Tibial artery (tissue), 4 donors: ENCODE measurements around the gene KCNK3.

ENCODE experiments used
- DNase-seq, 2 donors: peaks; one replicate each; pipeline ENCODE4 v3.0.0-alpha.2; 2019
- H3K27ac ChIP-seq, 2 donors: fragments of 200-600 bp; sonication (generic) in 1 of 2; 1 replicate in 1 of 2; 2 replicates in 1 of 2; pipeline ENCODE4 v1.5.1; 2018 to 2019; ENCODE audit warnings: mild to moderate bottlenecking in 1 of 2
- H3K27me3 ChIP-seq, 2 donors: fragments of 200-600 bp; sonication (generic) in 1 of 2; one replicate each; pipeline versions ENCODE4 v1.5.1 to v1.6.0; 2016 to 2019
- H3K36me3 ChIP-seq, 3 donors: fragments of 200-600 bp; sonication (generic) in 2 of 3; one replicate each; pipeline ENCODE4 v1.5.1; 2016 to 2019; ENCODE audit warnings: mild to moderate bottlenecking in 2 of 3
- H3K4me1 ChIP-seq, 4 donors: fragments of 200-600 bp; sonication (generic) in 2 of 4; 1 replicate in 3 of 4; 2 replicates in 1 of 4; pipeline ENCODE4 v1.5.1; 2016 to 2019
- H3K4me3 ChIP-seq, 2 donors: fragments of 200-600 bp; sonication (generic) in 1 of 2; 1 replicate in 1 of 2; 2 replicates in 1 of 2; pipeline ENCODE4 v1.5.1; 2018 to 2019; ENCODE audit warnings: mild to moderate bottlenecking in 2 of 2
- H3K9me3 ChIP-seq, 3 donors: fragments of 200-600 bp; sonication (generic) in 1 of 3; one replicate each; pipeline ENCODE4 v1.5.1; 2016 to 2019
- intact Hi-C: fragments of 100-400 bp; cut with DNase I; formaldehyde crosslinking; loops from one replicate; pipeline ENCODE4 v1.15.0; 2023; ENCODE audit warnings: low total_unique reads
- TF ChIP-seq, protein P1 (sequence below), 2 experiments: fragments of 200-600 bp in 1 of 2; fragments of 450-650 bp in 1 of 2; IDR thresholded peaks; one replicate each; pipeline ENCODE4 v1.5.1; 2017 to 2019; ENCODE audit warnings: antibody characterized with exemption in 2 of 2, mild to moderate bottlenecking in 1 of 2, moderate library complexity in 1 of 2

The KCNK3 gene

DNA sequence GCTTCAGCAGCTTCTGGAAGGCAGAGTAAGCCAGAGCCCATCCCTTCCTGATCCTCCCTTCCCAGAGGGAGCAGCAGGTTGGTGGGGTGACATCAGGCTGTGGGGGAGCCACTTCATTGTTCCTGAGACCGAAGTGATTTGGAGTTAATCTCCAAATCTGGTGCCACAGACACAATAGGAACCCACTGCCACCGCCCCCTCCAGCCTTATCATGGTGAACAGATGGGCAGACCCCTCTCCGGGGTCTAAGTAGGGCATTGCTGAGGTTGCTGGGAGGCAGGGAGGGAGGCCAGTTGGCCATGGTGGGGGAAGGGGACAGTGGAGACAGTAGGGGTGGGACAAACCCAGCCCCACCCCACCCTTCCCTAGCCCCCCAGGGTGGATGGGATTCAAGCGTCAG, 46.0 kb downstream of the KCNK3 start:
- Histone ChIP-seq H3K4me1 (no peaks in the 10 kb centered on the region), H3K4me3 (no peak overlapping the region), H3K27ac (no peak overlapping the region), H3K27me3 (no peaks in the 10 kb centered on the region), H3K36me3 (no peaks in the 10 kb centered on the region), H3K9me3 (no peaks in the 10 kb centered on the region)
- no peak for DNase-seq
- TF ChIP-seq, protein P1, sequence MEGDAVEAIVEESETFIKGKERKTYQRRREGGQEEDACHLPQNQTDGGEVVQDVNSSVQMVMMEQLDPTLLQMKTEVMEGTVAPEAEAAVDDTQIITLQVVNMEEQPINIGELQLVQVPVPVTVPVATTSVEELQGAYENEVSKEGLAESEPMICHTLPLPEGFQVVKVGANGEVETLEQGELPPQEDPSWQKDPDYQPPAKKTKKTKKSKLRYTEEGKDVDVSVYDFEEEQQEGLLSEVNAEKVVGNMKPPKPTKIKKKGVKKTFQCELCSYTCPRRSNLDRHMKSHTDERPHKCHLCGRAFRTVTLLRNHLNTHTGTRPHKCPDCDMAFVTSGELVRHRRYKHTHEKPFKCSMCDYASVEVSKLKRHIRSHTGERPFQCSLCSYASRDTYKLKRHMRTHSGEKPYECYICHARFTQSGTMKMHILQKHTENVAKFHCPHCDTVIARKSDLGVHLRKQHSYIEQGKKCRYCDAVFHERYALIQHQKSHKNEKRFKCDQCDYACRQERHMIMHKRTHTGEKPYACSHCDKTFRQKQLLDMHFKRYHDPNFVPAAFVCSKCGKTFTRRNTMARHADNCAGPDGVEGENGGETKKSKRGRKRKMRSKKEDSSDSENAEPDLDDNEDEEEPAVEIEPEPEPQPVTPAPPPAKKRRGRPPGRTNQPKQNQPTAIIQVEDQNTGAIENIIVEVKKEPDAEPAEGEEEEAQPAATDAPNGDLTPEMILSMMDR (IDR thresholded peaks at IDR 0.05), result no peak
- intact Hi-C loops, result no loop called here

DNA sequence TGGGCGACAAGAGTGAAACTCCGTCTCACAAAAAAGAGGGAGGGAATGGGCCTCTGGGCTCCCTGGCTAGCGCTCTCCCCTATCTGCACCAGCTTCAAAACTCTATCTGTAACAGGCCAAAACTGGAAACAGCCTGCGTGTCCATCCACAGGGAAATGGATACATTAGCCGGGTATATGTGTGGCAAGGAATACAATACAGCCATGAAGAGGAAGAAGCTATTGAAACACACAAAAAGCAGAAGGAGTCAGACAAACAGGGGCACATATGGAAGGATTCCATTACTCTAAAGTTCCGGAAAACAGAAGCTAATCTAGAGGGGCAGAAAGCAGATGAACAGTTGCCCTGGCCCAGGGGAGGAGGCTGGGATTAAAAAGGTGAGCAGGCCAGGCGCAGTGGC, 47.0 kb downstream of the KCNK3 start:
- TF ChIP-seq, protein P1 (IDR thresholded peaks at IDR 0.05), result no peak
- no peaks in the 10 kb centered on the region for H3K9me3 ChIP-seq
- no peak for DNase-seq
- intact Hi-C loops, result no loop called here
- no peaks in the 10 kb centered on the region for H3K27me3 ChIP-seq
- no peak overlapping the region for H3K27ac ChIP-seq
- H3K36me3 ChIP-seq, result no peaks in the 10 kb centered on the region
- no peak overlapping the region for H3K4me3 ChIP-seq
- H3K4me1 ChIP-seq, result no peaks in the 10 kb centered on the region

DNA sequence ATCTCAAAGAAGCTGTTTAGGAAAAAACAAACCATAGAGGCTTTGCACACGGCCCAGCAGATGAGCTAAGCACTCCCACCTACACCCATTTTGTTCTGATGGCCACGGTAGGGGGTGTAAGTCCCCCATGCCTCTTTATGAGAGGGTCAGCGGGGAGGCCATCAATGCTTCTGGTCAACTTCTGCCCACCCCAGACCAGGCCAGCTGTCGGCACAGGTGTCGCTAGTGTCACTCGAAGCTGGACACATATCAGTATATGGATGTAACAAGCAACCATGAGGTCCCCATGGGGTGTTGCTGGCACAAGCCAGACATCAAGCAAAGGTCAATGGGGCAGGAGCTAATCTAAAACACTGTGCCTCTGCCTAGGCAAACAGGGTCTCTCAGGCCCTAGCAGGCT, 47.8 kb downstream of the KCNK3 start:
- intact Hi-C loops, result loop anchor here (5.0 kb wide), 1 partner anchor 53 kb away; no protein-coding TSS in a partner anchor

DNA sequence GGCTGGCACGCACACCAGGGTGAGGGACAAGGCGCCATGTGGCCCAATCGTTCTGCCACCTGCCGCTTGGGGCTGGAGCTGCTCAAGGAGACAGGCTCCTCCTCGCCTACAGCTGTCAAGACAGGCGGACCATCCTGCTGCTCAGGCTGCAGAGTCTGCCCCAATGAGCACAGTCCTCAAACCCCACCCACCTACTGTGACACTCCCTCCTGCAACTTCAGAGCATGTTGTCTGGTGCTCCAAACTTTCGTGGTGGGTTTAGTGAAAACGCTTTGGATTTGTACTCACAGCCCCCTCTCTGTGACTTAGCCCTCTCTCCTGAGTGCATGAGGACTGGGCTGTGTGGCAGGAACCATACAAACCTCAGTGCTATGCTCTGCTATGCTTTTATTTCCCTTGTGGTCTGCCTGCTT, 48.4 kb downstream of the KCNK3 start:
- TF ChIP-seq, protein P1 (IDR thresholded peaks at IDR 0.05), result no peak
- no peaks in the 10 kb centered on the region for H3K27me3 ChIP-seq
- no peaks in the 10 kb centered on the region for H3K9me3 ChIP-seq
- DNase-seq, result no peak
- intact Hi-C loops, result loop anchor here (5.0 kb wide), 1 partner anchor 54 kb away; no protein-coding TSS in a partner anchor
- H3K27ac ChIP-seq, result no peak overlapping the region
- no peak overlapping the region for H3K4me3 ChIP-seq
- no peaks in the 10 kb centered on the region for H3K36me3 ChIP-seq
- no peaks in the 10 kb centered on the region for H3K4me1 ChIP-seq

More for the DNA sequence above, 47.8 kb downstream of the KCNK3 start:
- TF ChIP-seq, protein P1 (IDR thresholded peaks at IDR 0.05), result no peak
- H3K4me1 ChIP-seq, result no peaks in the 10 kb centered on the region
- no peak overlapping the region for H3K4me3 ChIP-seq
- H3K27me3 ChIP-seq, result no peaks in the 10 kb centered on the region
- H3K27ac ChIP-seq, result no peak overlapping the region
- no peaks in the 10 kb centered on the region for H3K9me3 ChIP-seq
- H3K36me3 ChIP-seq, result no peaks in the 10 kb centered on the region
- DNase-seq, result no peak

DNA sequence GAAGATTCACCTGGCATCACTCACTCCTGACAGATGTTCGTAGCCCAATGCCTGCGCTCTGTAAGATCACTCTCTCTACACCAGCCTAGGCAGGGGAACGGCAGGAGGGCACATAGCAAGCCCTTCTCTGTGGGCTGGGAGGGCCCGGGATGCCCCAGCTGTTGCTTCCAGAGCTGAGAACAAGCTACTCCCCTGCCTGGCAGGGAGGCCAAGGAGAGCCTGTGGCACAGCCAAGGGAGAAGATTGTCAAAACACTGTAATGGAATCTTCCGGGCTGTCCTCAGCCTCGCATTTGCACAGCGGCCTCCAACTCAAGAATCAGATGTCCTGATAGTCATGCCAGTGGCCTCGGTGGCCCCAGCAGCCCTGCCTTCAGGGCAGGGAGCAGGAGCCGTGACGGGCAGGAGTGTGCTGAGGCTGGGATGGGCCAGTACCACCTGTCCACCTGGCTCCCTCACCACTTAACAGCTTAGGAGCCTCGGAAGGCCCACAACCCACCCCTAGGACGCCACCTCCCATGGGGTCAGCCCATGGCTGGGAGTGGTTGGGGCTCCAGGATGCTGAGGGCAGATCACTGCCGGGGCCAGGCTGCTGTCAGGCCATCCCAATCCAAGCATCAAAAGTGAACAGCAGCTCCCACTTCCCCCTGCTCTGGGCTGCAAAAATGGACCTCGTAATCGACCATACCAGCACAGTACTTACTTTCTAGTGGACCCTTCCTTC, 49.7 kb downstream of the KCNK3 start:
- TF ChIP-seq, protein P1 (IDR thresholded peaks at IDR 0.05), result no peak
- no peak for DNase-seq

More for the DNA sequence above, 49.7 kb downstream of the KCNK3 start:
- Histone ChIP-seq H3K27ac (no peak overlapping the region), H3K27me3 (no peaks in the 10 kb centered on the region), H3K4me3 (no peak overlapping the region), H3K4me1 (no peaks in the 10 kb centered on the region), H3K36me3 (no peaks in the 10 kb centered on the region), H3K9me3 (no peaks in the 10 kb centered on the region)
- intact Hi-C loops, result loop anchor here (5.0 kb wide), 1 partner anchor 55 kb away; no protein-coding TSS in a partner anchor
